ENCODE results near the gene IL1RL1.

DNA sequence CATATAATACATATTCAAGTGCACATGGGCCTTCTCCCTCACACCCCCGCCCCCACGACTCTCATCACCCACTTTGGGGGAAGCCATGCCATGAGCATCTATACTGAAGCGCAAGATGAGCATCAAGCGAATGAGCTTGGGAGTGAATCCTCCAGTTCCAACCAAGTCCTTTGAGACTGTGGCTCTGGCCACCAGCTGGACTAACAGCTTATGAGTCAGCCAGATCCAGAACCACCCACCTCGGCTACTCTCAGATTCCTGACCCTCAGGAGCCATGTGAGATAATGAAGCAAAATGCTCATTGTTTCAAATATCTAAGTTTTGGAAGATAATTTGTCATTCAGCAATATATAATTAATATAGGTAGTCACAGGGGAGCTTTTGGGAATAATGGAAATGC, 22.2 kb upstream of the IL1RL1 start:
- TF ChIP-seq, protein P1, sequence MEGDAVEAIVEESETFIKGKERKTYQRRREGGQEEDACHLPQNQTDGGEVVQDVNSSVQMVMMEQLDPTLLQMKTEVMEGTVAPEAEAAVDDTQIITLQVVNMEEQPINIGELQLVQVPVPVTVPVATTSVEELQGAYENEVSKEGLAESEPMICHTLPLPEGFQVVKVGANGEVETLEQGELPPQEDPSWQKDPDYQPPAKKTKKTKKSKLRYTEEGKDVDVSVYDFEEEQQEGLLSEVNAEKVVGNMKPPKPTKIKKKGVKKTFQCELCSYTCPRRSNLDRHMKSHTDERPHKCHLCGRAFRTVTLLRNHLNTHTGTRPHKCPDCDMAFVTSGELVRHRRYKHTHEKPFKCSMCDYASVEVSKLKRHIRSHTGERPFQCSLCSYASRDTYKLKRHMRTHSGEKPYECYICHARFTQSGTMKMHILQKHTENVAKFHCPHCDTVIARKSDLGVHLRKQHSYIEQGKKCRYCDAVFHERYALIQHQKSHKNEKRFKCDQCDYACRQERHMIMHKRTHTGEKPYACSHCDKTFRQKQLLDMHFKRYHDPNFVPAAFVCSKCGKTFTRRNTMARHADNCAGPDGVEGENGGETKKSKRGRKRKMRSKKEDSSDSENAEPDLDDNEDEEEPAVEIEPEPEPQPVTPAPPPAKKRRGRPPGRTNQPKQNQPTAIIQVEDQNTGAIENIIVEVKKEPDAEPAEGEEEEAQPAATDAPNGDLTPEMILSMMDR (conservative IDR thresholded peaks at IDR 0.05 in 1 of 2, IDR thresholded peaks at IDR 0.05 in 1 of 2; ENCODE audit: low read depth in 1 of 2, low read length in 2 of 2) = no peak
- no peak for TF ChIP-seq EZH2 (IDR thresholded peaks at IDR 0.05; ENCODE audit: low read length, missing control alignments)

Measured in fibroblast of lung (primary cell).